ENCODE measurements around the gene TECRL. TPM values are rescaled to one million over a fixed set of nuclear protein-coding genes. Genes with fewer than 3 reads are reported as not detected.

TECRL gene, protein sequence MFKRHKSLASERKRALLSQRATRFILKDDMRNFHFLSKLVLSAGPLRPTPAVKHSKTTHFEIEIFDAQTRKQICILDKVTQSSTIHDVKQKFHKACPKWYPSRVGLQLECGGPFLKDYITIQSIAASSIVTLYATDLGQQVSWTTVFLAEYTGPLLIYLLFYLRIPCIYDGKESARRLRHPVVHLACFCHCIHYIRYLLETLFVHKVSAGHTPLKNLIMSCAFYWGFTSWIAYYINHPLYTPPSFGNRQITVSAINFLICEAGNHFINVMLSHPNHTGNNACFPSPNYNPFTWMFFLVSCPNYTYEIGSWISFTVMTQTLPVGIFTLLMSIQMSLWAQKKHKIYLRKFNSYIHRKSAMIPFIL
- not detected in 2 replicates for total RNA-seq (ENCODE audit: low replicate concordance)

DNA sequence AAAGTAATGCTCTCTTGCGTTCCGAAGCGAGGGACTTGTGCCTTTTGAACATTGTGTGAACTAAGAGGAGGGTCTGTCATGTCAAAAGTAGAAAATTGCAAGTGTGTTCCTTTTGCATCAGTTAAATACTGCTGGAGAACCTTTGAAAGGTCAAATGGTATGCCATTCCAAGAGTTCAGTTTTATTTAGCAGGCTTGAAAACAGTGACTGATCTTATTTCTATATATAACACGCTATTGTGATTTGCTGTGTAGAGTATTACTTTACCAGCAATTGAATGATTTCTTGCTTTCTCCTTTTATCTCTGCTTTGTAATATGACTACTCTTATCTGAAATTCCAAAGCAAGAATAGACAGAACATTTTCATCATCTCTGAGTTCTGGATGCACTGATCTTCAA lies at the start of gene TECRL:
TECRL (minus strand) TSS at position 151 of the 400 bp plus-strand sequence; CDS start at position 52, 99 bp downstream.
- H4K20me1 ChIP-seq (ENCODE audit: low read depth) = no peaks in the 10 kb centered on the region
- H3K4me3 Mint-ChIP-seq = no peak within 1 kb of the TSS

DNA sequence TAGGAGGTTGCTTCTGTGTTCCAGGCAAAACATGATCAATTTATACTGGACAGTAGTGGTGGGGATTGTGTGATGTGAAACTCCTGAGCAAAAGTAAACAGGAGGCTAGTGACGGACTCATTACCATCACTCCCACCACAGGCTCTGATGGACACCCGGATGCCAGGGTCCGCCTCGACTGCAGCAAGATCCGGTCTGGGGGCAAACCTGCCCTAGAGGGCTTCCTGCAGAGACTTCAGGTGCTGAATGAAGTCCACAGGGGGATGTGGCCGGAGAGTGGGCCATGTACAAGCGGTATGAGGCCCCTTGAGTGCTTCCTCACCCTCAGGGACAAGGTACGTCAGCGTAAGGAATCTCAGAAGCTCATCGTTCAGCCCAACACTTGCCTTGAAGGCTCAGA lies 23.4 kb upstream of the TECRL start:
- Mint-ChIP-seq H3K4me3 (no peak overlapping the region), H3K36me3 (no peaks in the 10 kb centered on the region), H3K27me3 (ENCODE audit: insufficient read depth, low read depth) (no peaks in the 10 kb centered on the region), H3K27ac (no peak overlapping the region), H3K4me1 (no peaks in the 10 kb centered on the region), H3K9me3 (peaks cover 2% of the 10 kb centered on the region)
- Histone ChIP-seq H3K4me1 (no peaks in the 10 kb centered on the region), H3K9ac (no peak overlapping the region), H3K36me3 (no peaks in the 10 kb centered on the region), H4K20me1 (ENCODE audit: low read depth) (no peaks in the 10 kb centered on the region), H3K79me2 (ENCODE audit: low read depth) (no peaks in the 10 kb centered on the region), H3K4me2 (no peak overlapping the region), H3K27me3 (no peaks in the 10 kb centered on the region), H3F3A (ENCODE audit: low read depth) (no peaks in the 10 kb centered on the region), H3K4me3 (no peak overlapping the region), H3K9me3 (ENCODE audit: low read depth) (no peaks in the 10 kb centered on the region), H3K27ac (no peak overlapping the region), H2AFZ (replicated peaks) (no peak overlapping the region)
- no peak for TF ChIP-seq EZH2 (IDR thresholded peaks at IDR 0.05)
- TF ChIP-seq, protein P1, sequence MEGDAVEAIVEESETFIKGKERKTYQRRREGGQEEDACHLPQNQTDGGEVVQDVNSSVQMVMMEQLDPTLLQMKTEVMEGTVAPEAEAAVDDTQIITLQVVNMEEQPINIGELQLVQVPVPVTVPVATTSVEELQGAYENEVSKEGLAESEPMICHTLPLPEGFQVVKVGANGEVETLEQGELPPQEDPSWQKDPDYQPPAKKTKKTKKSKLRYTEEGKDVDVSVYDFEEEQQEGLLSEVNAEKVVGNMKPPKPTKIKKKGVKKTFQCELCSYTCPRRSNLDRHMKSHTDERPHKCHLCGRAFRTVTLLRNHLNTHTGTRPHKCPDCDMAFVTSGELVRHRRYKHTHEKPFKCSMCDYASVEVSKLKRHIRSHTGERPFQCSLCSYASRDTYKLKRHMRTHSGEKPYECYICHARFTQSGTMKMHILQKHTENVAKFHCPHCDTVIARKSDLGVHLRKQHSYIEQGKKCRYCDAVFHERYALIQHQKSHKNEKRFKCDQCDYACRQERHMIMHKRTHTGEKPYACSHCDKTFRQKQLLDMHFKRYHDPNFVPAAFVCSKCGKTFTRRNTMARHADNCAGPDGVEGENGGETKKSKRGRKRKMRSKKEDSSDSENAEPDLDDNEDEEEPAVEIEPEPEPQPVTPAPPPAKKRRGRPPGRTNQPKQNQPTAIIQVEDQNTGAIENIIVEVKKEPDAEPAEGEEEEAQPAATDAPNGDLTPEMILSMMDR (IDR thresholded peaks at IDR 0.05) = no peak
- no peak for TF ChIP-seq EZH2phosphoT487 (IDR thresholded peaks at IDR 0.05)
- DNase-seq (ENCODE audit: low spot score) = no peak

More for the DNA sequence above, at the start of gene TECRL:
- TF ChIP-seq, protein P1 (IDR thresholded peaks at IDR 0.05) = no peak
- TF ChIP-seq EZH2phosphoT487 (IDR thresholded peaks at IDR 0.05) (no peak), EZH2 (IDR thresholded peaks at IDR 0.05) (no peak)
- Histone ChIP-seq H3K9me3 (ENCODE audit: low read depth) (no peaks in the 10 kb centered on the region), H3K4me3 (no peak within 1 kb of the TSS), H3K36me3 (no peaks in the 10 kb centered on the region), H2AFZ (replicated peaks) (peak within 1 kb of the TSS; percentile 3), H3K4me2 (no peak within 1 kb of the TSS), H3F3A (ENCODE audit: low read depth) (no peaks in the 10 kb centered on the region), H3K27ac (no peak within 1 kb of the TSS), H3K9ac (no peak within 1 kb of the TSS), H3K27me3 (no peaks in the 10 kb centered on the region), H3K79me2 (ENCODE audit: low read depth) (no peaks in the 10 kb centered on the region), H3K4me1 (no peaks in the 10 kb centered on the region)
- H3K9me3 Mint-ChIP-seq = no peaks in the 10 kb centered on the region
- H3K36me3 Mint-ChIP-seq = no peaks in the 10 kb centered on the region
- no peaks in the 10 kb centered on the region for H3K4me1 Mint-ChIP-seq
- no peak for DNase-seq (ENCODE audit: low spot score)
- no peak within 1 kb of the TSS for H3K27ac Mint-ChIP-seq
- H3K27me3 Mint-ChIP-seq (ENCODE audit: insufficient read depth, low read depth) = no peaks in the 10 kb centered on the region

DNA sequence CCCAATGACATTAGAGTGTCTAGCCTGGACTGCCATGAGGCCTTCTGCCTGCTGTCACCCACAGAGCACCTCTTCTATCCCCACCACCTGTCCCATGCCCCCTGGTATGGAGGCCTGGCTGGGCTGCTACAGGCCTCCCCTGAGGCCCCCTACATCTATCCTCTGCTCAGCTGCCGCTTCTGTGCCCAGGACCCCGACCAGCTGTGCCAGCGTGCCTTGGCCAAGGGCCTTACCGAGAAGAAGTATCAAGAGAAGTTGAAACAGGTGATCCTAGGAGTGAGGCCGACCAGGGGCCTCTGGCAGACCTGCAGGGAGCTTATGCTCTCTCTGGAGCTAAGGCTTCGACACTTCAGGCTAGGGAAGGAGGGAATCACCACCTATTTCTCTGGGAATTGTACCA lies 21.7 kb upstream of the TECRL start:
- Histone ChIP-seq H2AFZ (replicated peaks) (no peak overlapping the region), H3K79me2 (ENCODE audit: low read depth) (no peaks in the 10 kb centered on the region), H3K27me3 (no peaks in the 10 kb centered on the region), H3K4me3 (no peak overlapping the region), H3K9me3 (ENCODE audit: low read depth) (no peaks in the 10 kb centered on the region), H4K20me1 (ENCODE audit: low read depth) (no peaks in the 10 kb centered on the region), H3K4me1 (no peaks in the 10 kb centered on the region), H3K27ac (no peak overlapping the region), H3K4me2 (no peak overlapping the region), H3K36me3 (no peaks in the 10 kb centered on the region), H3K9ac (no peak overlapping the region), H3F3A (ENCODE audit: low read depth) (no peaks in the 10 kb centered on the region)
- Mint-ChIP-seq H3K27me3 (ENCODE audit: insufficient read depth, low read depth) (no peaks in the 10 kb centered on the region), H3K4me1 (no peaks in the 10 kb centered on the region), H3K27ac (no peak overlapping the region), H3K4me3 (no peak overlapping the region), H3K36me3 (no peaks in the 10 kb centered on the region), H3K9me3 (peaks cover 2% of the 10 kb centered on the region)
- no peak for DNase-seq (ENCODE audit: low spot score)
- TF ChIP-seq, protein P1 (IDR thresholded peaks at IDR 0.05) = no peak
- TF ChIP-seq EZH2 (IDR thresholded peaks at IDR 0.05) (no peak), EZH2phosphoT487 (IDR thresholded peaks at IDR 0.05) (no peak)

All from neural progenitor cell (in vitro differentiated cells).